OCI-LY1 (cell line): Measurements from ENCODE around the gene DGCR2.
"Not testable (repeated sequence)": the region's sequence is repeated elsewhere in the genome, so short reads cannot be mapped to it uniquely, and the experiment has no call there.

Experiments
- H2AFZ ChIP-seq: fragments of 200-600 bp; sonication (generic), shearing (Covaris generic); 2 replicates; pipeline ENCODE4 v1.6.0; 2014; ENCODE audit warnings: antibody characterized with exemption, mild to moderate bottlenecking, low read length
- H3F3A ChIP-seq: fragments of 200-600 bp; sonication (generic), shearing (Covaris generic); 2 replicates; pipeline ENCODE4 v1.6.0; 2014; ENCODE audit warnings: mild to moderate bottlenecking, antibody characterized with exemption, low read length, moderate library complexity; ENCODE audit not compliant: insufficient read depth
- H3K27ac ChIP-seq: fragments of 200-600 bp; sonication (generic); 2 replicates; pipeline ENCODE4 v1.5.1; 2014; ENCODE audit warnings: low read length, mixed run types, mild to moderate bottlenecking, low read depth; ENCODE audit not compliant: poor library complexity, severe bottlenecking
- H3K27me3 ChIP-seq: fragments of 200-600 bp; sonication (generic); 2 replicates; pipeline ENCODE4 v1.6.0; 2014; ENCODE audit warnings: antibody characterized with exemption, mild to moderate bottlenecking, low read length, moderate library complexity; ENCODE audit not compliant: insufficient read depth
- H3K36me3 ChIP-seq: fragments of 200-600 bp; sonication (generic); 2 replicates; pipeline ENCODE4 v1.6.1; 2014; ENCODE audit warnings: mild to moderate bottlenecking, antibody characterized with exemption, low read length, moderate library complexity, mixed read lengths; ENCODE audit not compliant: insufficient read depth
- H3K4me1 ChIP-seq: fragments of 200-600 bp; sonication (generic); 2 replicates; pipeline ENCODE4 v1.5.1; 2014; ENCODE audit warnings: mild to moderate bottlenecking, low read length, moderate library complexity; ENCODE audit not compliant: insufficient read depth, severe bottlenecking
- H3K4me2 ChIP-seq: fragments of 200-600 bp; sonication (generic), shearing (Covaris generic); 2 replicates; pipeline ENCODE4 v1.6.1; 2014; ENCODE audit warnings: low read length
- H3K4me3 ChIP-seq: fragments of 200-600 bp; sonication (generic); 2 replicates; pipeline ENCODE4 v1.5.1; 2014; ENCODE audit warnings: low read length, low read depth, mild to moderate bottlenecking, mixed read lengths; ENCODE audit not compliant: poor library complexity, severe bottlenecking
- H3K79me2 ChIP-seq: fragments of 200-600 bp; shearing (Covaris generic); 2 replicates; pipeline ENCODE4 v1.6.1; 2016; ENCODE audit warnings: mixed run types, low read length, mixed read lengths; ENCODE audit not compliant: insufficient read depth
- H3K9ac ChIP-seq: fragments of 200-600 bp; sonication (generic), shearing (Covaris generic); 2 replicates; pipeline ENCODE4 v1.6.1; 2014; ENCODE audit warnings: mild to moderate bottlenecking, low read length, mixed read lengths
- H3K9me2 ChIP-seq: fragments of 200-600 bp; sonication (generic), shearing (Covaris generic); 2 replicates; pipeline ENCODE4 v1.6.1; 2014; ENCODE audit warnings: low read depth, mild to moderate bottlenecking, low read length, mixed read lengths
- H3K9me3 ChIP-seq: fragments of 200-600 bp; shearing (Covaris generic); 2 replicates; pipeline ENCODE4 v1.6.1; 2014; ENCODE audit warnings: low read length, mixed read lengths
- H4K20me1 ChIP-seq: fragments of 200-600 bp; sonication (generic), shearing (Covaris generic); 2 replicates; pipeline ENCODE4 v1.6.0; 2016; ENCODE audit warnings: mild to moderate bottlenecking, low read length; ENCODE audit not compliant: insufficient read depth
- CTCF ChIP-seq: fragments of 200-600 bp; sonication (generic), shearing (Covaris generic); IDR thresholded peaks from 2 replicates; pipeline ENCODE4 v1.5.1; 2017; ENCODE audit warnings: mild to moderate bottlenecking, antibody characterized with exemption, low read length, moderate library complexity, mixed read lengths
- EZH2 ChIP-seq: fragments of 200-600 bp; sonication (generic), shearing (Covaris generic); IDR thresholded peaks from 2 replicates; pipeline ENCODE4 v1.8.0; 2017; ENCODE audit warnings: borderline replicate concordance, mixed run types, mild to moderate bottlenecking, antibody characterized with exemption, low read length, moderate library complexity, mixed read lengths

DGCR2 gene

GRCh38 chr22:19026080-19026479 is 96.1 kb downstream of the DGCR2 start:
- H3K9me3 ChIP-seq, H3K4me2 ChIP-seq, H3K36me3 ChIP-seq, H4K20me1 ChIP-seq, H3K4me1 ChIP-seq, H3K9ac ChIP-seq, H3K79me2 ChIP-seq, H3K4me3 ChIP-seq, H3F3A ChIP-seq, H3K27ac ChIP-seq, H2AFZ ChIP-seq, H3K27me3 ChIP-seq, H3K9me2 ChIP-seq: not testable (repeated sequence)

DNA sequence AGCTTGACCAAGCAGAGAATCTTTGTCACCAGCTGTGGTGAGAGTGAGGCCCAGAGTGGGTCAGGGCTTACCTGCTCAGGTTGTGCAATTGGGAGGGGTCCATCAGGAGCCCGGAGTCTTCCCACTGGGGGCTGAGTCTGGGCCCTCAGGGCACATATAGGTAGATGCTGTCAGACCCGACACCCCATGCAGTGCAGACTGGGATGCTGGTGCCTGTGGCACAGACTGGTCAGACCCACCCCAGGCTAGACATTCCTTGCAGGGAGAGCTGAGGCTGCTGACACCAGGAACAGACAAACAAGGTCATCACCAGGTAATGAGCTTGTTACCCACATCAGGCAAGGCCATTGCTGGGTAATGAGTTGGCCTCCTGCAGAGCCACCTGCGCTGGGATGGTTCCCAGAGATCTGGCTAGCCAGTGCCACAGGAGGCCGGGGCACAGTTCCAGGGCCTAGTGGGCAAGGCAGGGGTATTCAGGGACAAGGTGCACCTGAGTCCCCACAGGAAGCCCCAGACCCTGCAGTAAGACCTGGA is 97.2 kb downstream of the DGCR2 start:
- not testable (repeated sequence) for H4K20me1 ChIP-seq, H3K4me1 ChIP-seq

GRCh38 chr22:19023931-19024330 is 98.3 kb downstream of the DGCR2 start:
- H3K27me3 ChIP-seq, H3K9ac ChIP-seq, H3K79me2 ChIP-seq, H3K9me2 ChIP-seq, H3K9me3 ChIP-seq, H3K36me3 ChIP-seq, H3K4me1 ChIP-seq, H2AFZ ChIP-seq, H4K20me1 ChIP-seq, H3K27ac ChIP-seq, H3K4me2 ChIP-seq, H3F3A ChIP-seq, H3K4me3 ChIP-seq: not testable (repeated sequence)

More for the DNA sequence above, 97.2 kb downstream of the DGCR2 start:
- H3K36me3 ChIP-seq, H3K27ac ChIP-seq, H3K4me3 ChIP-seq, H3K4me2 ChIP-seq, H2AFZ ChIP-seq, H3K9ac ChIP-seq, H3F3A ChIP-seq, H3K79me2 ChIP-seq, H3K9me3 ChIP-seq, H3K27me3 ChIP-seq, H3K9me2 ChIP-seq: not testable (repeated sequence)

DNA sequence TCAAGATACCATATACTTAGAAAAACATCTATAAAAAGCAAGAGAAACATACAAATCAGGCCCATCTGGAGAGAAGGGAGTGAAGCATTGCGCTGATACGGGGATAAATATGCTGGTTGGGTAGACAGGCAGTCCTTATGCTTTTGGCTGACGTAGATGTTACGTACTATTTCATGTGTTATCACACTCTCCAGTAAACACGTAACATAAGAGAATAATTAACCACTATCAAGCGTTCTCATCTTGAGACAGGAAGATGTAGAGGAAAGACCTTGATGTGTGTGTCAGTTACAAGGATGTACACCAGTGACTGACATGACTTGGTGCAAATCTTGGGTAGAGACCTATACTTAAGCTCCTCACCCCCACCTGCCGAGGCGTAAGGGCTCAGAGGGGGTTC is 99.5 kb downstream of the DGCR2 start:
- no peaks in the 10 kb centered on the region for H3F3A ChIP-seq
- H3K27ac ChIP-seq, result no peak overlapping the region
- H3K9me2 ChIP-seq, result no peaks in the 10 kb centered on the region
- no peaks in the 10 kb centered on the region for H3K79me2 ChIP-seq
- H3K4me3 ChIP-seq, result no peak overlapping the region
- no peaks in the 10 kb centered on the region for H4K20me1 ChIP-seq
- no peaks in the 10 kb centered on the region for H3K4me1 ChIP-seq
- no peak for TF ChIP-seq EZH2
- H3K27me3 ChIP-seq, result no peaks in the 10 kb centered on the region
- H2AFZ ChIP-seq, result no peak overlapping the region
- no peak overlapping the region for H3K9ac ChIP-seq
- no peaks in the 10 kb centered on the region for H3K9me3 ChIP-seq
- no peaks in the 10 kb centered on the region for H3K36me3 ChIP-seq
- no peak overlapping the region for H3K4me2 ChIP-seq

GRCh38 chr22:19019679-19020032 is 102.6 kb downstream of the DGCR2 start:
- no peak overlapping the region for H3K9ac ChIP-seq
- H3K9me3 ChIP-seq, result no peaks in the 10 kb centered on the region
- H3K36me3 ChIP-seq, result no peaks in the 10 kb centered on the region
- no peak overlapping the region for H3K4me3 ChIP-seq
- TF ChIP-seq CTCF (no peak), EZH2 (no peak)
- no peaks in the 10 kb centered on the region for H3K79me2 ChIP-seq
- no peaks in the 10 kb centered on the region for H4K20me1 ChIP-seq
- no peak overlapping the region for H3K4me2 ChIP-seq
- H3F3A ChIP-seq, result no peaks in the 10 kb centered on the region
- H3K4me1 ChIP-seq, result no peaks in the 10 kb centered on the region
- no peak overlapping the region for H2AFZ ChIP-seq
- H3K9me2 ChIP-seq, result no peaks in the 10 kb centered on the region
- no peak overlapping the region for H3K27ac ChIP-seq
- H3K27me3 ChIP-seq, result no peaks in the 10 kb centered on the region
